Cardiac fibroblast (primary cell): ENCODE data around the gene AARS2.

Source experiments
- DNase-seq, 2 donors: peaks; one replicate each; pipeline versions ENCODE4 v3.0.0 to v3.0.0-alpha.2; 2010; ENCODE audit warnings: low read depth in 2 of 2
- H3K4me3 ChIP-seq, 2 donors: replicated peaks in 1 of 2; 1 replicate in 1 of 2; 2 replicates in 1 of 2; pipeline ENCODE4 v1.5.1; 2011; ENCODE audit warnings: low read depth in 2 of 2, low read length in 2 of 2, mild to moderate bottlenecking in 2 of 2, moderate library complexity in 1 of 2
- CTCF ChIP-seq: IDR thresholded peaks from one replicate; pipeline ENCODE4 v1.5.1; 2011; ENCODE audit warnings: low read depth, mild to moderate bottlenecking, low read length, inconsistent platforms

Gene AARS2

GRCh38 chr6:44309092-44309491 is 4.1 kb downstream of the AARS2 start:
- H3K4me3 ChIP-seq = no peak overlapping the region
- peak; percentile 43 to 57 for DNase-seq
- TF ChIP-seq CTCF = no peak

GRCh38 chr6:44307217-44307616 is 5.9 kb downstream of the AARS2 start:
- no peak for TF ChIP-seq CTCF
- no peak overlapping the region for H3K4me3 ChIP-seq
- DNase-seq = no peak

- H3K4me3 ChIP-seq = no peak overlapping the region
- TF ChIP-seq CTCF = no peak
- DNase-seq = no peak
Observed at GRCh38 chr6:44306710-44307109, 6.4 kb downstream of the AARS2 start.

GRCh38 chr6:44305200-44305725 is 7.9 kb downstream of the AARS2 start:
- no peak for DNase-seq
- H3K4me3 ChIP-seq = no peak overlapping the region
- no peak for TF ChIP-seq CTCF

GRCh38 chr6:44304282-44305199 is 8.6 kb downstream of the AARS2 start:
- peak; percentile 51 to 54 for DNase-seq

GRCh38 chr6:44303842-44304241 is 9.3 kb downstream of the AARS2 start:
- TF ChIP-seq CTCF = no peak
- no peak overlapping the region for H3K4me3 ChIP-seq
- DNase-seq = no peak

More at GRCh38 chr6:44304282-44305199, 8.6 kb downstream of the AARS2 start:
- TF ChIP-seq CTCF = peak; percentile 84
- H3K4me3 ChIP-seq = no peak overlapping the region

GRCh38 chr6:44302856-44303255 is 10.3 kb downstream of the AARS2 start:
- no peak for DNase-seq
- no peak overlapping the region for H3K4me3 ChIP-seq
- no peak for TF ChIP-seq CTCF
